GM19351 (cell line): ENCODE data around the gene ATP6V1F.

Source experiments
- ATAC-seq: cut with Tn5 transposase; IDR thresholded peaks from one replicate; pipeline ENCODE4 v1.9.1; 2021; ENCODE audit warnings: mild to moderate bottlenecking, moderate library complexity; ENCODE audit not compliant: unreplicated experiment

Gene ATP6V1F, protein sequence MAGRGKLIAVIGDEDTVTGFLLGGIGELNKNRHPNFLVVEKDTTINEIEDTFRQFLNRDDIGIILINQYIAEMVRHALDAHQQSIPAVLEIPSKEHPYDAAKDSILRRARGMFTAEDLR

DNA sequence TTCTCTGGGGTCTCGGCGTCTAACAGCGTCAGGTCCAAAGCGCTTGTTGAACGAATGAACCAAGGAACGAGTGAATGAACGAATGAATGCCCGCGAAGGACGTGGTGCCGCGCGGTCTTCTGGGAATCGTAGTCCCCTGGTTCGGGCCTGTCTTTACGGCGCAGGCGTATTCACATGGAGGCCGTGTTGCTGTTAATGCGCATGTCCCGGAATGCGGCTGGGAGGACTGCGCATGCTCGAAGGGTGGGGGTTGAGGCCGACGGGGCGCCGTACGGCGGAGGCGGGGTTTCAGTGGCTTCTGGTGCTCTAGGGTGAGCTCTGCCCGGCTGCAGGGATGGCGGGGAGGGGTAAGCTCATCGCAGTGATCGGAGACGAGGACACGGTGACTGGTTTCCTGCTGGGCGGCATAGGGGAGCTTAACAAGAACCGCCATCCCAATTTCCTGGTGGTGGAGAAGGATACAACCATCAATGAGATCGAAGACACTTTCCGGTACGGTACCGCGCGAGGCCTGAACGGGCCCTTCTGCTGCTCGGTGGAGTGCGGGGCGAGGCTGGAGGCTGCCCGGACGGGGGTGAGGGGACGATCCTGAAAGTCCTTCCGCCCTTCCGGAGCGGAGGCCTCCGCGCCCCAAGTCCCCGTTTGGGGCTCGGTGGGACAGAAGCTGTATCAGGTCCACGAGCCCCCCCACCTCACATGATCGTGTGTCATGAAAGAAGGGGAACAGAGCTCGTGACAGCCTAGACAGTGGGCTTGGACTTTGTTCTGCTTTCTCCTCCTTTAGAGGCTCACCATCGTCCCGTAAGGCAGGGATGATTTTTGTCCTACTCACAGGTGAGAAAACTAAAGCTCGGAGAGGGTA, at the start of gene ATP6V1F:
Gene ATP6V1F (plus strand): TSS at position 286 of the 862 bp plus-strand sequence. CDS start 49 bp downstream, at position 335.
- peak; percentile 83 for ATAC-seq

DNA sequence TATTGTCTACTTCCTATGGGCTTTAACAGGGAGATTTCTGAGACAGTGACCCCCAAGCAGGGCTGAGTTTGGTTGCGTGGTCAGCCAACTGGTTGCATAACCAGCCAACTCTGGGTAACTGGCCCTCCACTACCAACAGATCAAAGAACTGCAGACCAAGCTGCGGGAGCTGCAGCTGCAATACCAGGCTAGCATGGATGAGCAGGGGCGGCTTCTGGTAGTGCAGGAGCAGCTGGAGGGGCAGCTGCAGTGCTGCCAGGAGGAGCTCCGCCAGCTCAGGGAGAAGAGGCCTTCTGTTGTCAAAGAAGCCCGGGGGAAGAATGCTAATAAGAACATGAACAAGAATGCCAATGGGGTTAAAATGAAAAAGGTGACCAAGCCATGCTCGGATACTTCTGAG, 48.2 kb upstream of the ATP6V1F start:
- ATAC-seq = no peak

DNA sequence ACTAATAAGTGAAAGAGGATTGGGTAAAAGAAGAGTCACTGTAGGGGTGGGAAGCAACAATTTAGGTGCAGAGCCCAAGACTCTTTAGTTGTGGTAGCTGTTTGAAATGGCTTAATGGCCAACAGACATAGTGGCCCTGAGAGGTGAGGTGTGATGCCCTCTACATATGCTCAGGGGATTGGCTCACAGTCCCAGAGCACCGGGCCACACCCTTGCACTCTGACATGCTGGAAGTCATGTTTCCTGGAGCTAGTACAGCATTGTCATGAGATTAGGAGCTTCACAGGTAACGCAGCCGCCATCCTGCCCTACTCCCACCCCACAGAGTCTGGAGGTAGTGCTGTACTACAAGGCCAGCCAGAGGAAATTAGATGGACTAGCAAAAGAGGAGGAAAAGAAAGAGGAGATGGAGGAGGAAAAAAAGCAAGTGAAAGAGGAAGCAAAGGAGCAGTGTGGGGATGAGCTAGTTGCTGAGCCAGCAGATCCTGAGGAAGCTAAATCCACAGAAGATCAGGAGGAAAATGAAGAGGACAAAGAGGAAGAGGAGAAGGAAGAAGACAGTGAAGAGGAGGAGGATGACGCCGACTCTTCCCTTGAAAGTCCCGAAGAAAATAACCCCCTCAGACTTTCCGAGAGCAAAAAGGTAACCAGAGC, 47.2 kb upstream of the ATP6V1F start:
- no peak for ATAC-seq

DNA sequence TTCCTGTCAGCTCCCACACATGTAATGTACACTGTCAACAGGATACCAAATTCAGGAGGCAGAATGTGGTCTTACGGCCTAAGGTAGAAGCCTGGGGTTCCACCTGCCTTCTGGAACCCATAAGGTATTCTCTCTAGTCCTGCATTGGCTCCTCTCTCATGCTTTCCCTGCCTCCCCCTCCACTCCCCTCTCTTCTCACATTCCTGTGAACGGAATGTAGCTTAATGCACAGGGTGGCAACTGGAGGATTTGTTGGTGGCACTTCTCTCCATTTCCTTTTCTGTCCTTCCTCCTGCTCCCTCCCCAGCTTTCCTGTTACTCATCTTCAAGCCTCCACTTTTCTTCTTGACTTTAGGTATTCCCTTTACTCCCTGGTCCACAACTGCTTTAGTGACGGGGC, 44.0 kb upstream of the ATP6V1F start:
- ATAC-seq = no peak

DNA sequence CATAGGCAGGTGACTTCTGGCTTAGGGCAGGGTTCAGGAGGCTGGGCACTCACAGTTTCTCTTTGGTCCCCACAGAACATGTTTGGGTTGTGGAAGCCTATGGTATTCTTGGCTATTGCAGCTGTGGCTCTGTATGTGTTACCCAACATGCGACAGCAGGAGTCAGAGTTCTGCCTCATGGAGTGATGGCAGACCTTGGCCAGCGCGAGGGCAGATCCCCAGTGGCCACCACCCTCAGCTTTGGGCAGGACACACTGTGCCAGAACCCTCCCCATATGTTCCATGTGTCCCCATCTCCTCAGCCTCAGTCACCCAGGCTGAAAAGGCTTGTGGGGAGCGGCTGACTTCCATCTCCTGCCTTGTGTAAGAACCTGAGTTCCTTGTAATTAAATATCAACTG, 40.9 kb upstream of the ATP6V1F start:
- ATAC-seq = no peak

DNA sequence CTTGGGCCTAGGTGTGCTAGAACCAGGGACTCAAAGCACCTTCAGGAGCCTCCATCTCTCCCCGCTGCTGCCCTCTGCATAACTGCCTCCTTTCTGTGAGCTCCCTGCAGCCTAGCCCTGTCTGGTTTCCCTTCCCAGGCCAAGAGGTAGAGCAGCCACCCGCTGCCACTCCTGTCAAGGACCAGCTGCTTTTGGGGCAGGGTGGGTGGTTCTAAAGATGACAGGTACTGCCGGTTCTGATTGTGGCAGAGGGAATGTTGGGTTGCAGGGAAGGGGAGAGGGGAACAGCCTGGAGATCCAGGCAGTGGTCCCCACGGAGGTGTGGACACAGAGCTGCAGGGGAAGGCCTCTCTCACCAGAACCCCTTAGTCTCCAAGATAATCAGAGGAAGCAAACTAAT, 36.1 kb upstream of the ATP6V1F start:
- ATAC-seq = no peak

DNA sequence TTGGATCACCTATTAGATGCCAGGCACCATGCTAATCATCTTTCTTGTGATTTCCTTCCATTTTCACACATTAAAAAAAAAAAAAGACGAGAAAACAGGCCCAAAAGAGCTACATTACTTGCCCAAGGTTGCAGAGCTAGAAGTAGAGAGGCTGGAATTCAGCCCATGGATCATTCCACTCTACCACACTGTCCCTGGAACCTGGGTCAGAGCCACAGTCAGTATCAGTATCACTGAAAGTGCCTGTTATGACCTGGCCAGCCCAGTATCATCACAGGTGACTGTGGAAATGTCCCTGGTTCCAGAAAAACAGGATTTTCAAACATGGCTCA, 35.8 kb upstream of the ATP6V1F start:
- no peak for ATAC-seq

DNA sequence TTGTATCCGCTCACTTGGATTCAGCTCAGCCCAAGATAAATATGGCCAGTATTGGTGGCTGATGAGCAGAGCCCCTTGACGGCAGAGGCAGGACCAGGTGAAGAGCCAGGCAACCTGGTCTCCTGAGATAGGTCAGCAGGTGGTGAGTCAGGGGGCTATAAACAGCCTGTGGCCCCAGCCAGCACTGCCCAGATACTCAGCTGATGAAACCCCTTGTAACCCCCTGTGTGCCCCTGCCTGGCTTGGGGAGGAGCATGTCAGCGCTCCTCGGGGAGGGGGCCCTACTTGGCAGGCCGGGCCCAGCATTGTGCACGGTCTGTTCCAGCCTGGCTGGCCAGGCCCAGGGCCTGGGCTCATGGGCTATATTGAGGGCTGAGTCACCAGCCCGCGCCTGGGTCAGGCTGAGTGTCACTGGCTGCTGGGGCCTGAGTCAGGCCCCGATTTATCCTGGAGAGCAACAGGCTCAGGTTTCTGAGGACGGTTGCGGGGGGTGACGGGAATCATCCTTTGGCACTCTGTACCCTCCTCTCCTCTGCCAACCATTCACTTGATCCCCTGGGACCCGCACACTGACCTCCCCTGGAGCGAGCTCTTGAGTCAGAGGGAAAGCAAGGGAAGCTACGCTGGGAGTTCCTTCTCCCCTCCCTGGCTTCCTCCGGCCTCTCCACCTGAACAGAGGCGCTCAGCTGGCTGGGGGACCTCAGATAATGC, 35.3 kb upstream of the ATP6V1F start:
- no peak for ATAC-seq

DNA sequence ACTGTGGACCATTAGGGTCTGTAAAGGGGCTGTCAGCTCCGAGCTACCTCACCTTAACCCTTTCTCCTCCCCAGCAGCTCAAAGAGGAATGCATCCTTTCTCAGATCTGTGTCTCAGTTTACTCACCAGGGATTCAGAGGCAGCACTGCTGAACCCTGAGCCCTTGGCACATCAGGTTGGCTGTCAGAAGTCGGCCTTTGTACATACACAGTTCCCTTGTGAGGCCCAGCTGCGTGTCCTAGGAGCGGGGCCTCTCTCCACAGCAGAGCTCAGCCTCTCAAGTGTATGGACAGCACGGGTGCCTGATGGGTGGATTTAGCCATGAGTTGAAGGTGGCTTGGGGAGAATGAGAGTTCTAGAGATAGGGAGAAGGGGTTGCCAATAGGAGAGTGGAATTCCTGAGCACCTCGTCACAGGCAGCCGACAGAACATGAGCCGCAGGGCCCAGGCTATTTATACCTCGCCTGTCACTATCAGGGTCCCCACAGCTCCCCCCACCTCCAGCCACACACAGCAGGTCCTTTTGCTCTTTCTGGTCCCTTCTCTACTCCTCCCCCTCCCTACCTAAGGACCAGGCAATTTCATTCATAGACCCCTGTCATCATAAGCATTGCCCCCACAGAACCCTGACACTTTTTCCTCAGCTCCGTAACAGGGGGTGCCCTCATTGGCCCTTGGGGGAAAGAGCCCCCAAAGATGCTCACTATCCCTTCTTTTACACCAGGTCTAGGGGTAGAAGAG, 34.5 kb upstream of the ATP6V1F start:
- no peak for ATAC-seq

DNA sequence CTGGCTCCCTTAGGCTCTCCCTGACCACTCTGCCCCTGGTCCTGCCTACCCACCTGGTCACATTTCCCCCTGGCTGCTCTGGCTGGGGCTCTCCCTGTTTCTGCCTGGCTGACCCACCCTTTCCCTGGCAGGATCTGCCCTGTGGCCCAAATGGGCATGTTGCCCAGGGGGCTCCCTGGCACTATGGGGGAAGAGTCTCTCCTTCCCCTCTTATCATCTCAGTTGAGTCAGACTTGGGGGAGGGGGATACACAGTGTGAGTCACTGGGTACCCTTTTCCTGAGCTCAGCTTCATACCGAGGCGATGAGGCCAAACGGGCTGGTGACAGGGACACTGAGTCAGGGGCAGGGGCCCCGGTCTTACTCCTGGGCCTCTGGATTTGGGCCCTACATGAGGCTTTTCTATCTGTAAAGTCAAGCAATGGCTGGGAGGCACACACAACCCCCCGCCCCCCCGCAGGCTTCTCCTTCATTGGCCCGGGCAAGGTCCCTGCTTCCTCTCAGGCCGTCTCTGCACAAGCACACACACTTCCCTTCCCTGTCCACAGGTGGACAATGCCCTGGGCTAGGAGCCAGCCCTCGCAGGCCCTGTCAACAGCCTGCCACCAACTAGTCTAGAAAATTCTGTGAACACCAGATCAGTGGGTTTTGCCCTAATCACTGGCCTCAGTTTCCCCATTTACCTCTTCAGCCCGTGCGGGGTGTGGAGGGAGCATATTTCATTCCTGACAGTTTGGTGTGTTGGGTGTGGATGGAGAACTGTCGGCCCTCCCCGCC, 33.1 kb upstream of the ATP6V1F start:
- no peak for ATAC-seq

DNA sequence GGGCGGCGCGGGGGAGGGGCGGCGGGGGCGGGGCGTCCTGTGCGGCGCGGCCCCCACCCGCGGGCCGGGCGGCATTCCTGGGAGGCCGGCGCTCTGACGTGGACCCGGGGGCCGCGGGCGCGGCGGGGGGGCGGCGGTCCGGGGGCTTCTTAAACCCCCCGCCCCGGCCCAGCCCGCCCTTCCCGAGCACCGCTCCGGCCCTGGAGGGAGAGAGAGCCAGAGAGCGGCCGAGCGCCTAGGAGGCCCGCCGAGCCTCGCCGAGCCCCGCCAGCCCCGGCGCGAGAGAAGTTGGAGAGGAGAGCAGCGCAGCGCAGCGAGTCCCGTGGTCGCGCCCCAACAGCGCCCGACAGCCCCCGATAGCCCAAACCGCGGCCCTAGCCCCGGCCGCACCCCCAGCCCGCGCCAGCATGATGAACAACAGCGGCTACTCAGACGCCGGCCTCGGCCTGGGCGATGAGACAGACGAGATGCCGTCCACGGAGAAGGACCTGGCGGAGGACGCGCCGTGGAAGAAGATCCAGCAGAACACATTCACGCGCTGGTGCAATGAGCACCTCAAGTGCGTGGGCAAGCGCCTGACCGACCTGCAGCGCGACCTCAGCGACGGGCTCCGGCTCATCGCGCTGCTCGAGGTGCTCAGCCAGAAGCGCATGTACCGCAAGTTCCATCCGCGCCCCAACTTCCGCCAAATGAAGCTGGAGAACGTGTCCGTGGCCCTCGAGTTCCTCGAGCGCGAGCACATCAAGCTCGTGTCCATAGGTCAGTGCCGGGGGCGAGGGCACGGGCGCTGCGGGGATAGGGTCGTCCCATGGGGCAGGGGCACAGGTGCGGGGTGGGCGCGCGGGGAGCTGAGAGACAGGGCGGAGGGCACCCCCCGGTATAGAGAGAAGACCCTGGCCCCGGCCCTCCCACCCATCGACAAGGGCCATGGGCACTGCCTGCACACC, 32.2 kb upstream of the ATP6V1F start, which contains the start of gene FLNC:
Gene FLNC (plus strand): TSS at position 176 of the 947 bp plus-strand sequence. CDS start 232 bp downstream, at position 408.
- no peak for ATAC-seq

DNA sequence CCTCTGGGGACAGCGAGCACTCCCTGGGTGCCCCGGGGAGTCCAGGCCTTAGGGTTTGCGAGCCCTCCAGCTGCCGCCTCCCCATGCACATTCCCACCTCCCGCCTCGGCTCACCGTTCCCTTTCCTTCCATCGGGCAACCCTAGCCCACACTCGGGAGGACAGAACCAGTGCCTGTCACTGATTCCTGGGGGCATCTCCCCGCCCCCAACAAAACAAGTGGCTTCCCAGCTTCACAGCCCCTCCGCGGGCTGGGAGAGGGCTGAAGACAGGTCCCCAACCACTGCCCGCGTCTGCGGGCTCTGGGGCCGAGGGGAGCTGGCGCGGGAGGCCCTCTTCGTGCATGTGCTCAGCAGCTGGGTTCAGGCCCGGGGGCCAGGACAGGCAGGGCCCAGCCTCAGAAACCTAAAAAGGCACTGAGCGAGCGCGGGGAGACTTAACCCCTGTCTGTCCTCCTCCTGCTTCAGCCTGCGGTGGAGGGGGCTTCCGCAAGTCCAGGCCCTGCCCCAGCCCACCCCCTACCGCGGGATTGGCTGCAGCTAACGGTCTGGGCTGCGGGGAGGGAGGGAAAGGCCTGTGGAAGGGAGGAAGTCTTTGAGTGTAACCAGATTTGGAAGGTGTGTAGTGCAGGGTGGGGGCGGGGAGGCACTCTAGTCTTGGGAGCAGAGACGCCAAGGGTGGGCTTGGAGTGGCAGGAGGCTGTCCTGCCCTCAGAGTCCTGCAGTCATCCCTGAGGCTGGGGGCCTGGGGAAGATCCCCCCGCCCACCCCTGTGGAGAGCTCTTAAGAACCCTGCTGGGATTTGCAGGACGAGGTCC, 31.3 kb upstream of the ATP6V1F start:
- no peak for ATAC-seq

DNA sequence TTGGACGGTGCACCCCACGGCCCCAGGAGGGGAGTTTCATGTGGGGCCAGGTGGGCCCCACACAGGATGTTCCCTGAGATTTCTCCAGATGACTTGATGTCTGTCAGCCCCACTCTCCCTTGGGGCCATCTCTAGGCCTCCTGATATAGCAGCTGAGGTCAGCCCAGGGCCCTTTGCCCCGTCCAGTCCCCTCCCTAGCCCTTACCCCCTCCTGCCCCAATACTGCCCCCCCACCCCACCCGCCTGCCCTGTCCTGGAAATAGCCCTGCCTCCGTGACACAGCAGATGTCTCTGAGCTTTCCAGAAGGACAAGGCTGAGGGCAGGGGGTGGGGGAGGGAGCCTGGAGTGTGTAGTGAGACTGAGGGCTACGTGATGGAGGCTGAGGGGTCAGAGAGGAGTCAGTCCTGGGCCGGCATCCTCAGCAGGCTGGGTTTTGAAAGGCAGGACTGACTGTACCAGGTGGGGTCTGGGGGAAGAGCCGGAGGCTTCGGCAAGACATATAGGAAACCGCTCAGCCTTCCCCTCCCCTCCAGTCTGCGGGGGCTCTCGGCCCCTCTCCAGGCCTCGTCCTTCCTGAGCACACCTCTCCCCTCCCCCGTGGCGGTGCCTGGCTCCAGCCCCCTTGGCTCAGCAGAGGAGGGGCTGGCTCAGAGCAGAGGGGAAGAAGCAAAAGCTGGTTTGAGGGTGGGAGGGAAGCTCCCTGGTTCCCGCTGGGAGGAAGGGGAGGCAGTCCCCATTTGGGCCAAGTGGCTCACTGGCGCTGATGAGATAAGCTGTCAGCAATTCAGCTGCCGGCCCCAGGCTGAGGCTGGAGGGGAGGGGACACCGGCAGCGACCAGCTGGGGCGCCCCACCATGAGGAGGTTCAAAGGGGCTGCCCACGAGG, 30.4 kb upstream of the ATP6V1F start:
- ATAC-seq = no peak

DNA sequence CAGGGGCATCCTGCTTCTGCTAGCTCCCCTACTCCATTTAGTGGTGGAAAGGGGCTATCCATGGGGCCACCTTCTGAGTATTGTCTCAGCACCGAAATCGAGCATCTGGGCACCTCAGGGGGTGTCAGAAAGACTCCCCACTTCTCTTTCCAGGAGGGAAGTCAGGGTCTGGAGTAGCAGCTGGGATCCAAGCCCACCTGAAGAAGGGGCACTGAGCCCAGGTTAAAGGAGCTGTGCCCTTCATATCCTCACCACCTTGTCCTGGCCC, 29.8 kb upstream of the ATP6V1F start:
- no peak for ATAC-seq

DNA sequence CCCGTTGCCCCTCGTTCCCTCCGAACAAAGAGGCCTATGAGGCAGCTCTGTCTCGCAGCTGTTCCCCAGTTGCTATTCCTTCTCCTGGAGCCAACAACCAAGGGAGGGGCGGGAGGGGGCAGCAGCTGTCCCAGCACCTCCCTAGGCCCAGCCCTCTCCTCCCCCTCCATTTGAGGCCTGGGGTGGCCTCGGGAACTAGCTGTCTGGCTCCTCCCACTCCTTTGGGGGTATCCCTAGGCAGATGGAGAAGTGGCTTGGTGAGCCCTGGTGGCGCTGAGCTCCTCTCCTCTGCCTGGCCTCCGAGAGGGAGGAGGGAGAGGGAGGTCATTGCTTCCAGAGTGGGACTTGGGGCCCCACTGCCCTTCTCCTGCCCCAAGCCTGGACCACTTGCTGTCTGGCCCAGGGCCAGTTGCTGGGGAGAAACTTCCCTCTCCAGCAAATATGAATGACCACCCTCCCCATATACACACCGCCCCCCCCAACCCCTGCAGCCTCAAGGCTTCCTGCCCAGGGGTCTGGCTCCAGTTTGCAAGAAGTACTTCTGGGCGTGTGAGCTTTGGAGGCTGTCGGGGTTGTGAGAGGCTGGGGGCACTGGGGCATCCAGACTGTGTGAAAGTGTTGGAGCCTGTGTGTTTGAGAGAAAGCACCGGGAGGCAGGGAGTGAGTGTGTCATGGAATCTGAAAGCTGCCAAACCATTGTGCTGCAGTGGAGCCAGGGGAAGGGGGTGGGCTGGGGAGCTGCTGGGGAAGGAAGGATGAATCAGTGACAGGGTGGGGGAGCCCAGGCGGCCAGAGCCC, 29.3 kb upstream of the ATP6V1F start:
- no peak for ATAC-seq

DNA sequence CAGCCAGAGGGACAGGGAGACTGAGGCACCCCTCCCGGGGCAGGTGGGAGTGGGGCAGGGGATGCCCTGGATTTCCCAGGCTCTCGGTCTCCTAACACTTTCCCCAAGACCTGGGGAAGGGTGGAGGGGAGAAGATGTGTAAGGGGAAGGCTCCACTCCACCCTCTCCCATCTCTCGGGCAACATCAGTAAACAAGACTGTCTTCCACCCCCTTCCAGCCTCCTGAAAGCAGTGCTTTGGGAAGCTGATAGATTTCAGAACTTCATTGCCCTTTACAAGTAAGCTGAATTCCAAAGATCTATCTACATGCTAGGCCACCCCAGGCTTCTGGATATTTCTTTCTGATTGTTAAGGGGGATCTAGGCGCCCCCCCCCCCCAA, 28.7 kb upstream of the ATP6V1F start:
- ATAC-seq = no peak
